Heart left ventricle (tissue), 13 donors: Measurements from ENCODE around the gene CTAGE9.

ENCODE experiments used
- CTCF ChIP-seq, 12 donors: fragments of 200-600 bp; sonication (generic) in 4 of 12; IDR thresholded peaks; one replicate each; pipeline versions ENCODE4 v1.5.0 to v1.8.0; 2018 to 2022; ENCODE audit warnings: antibody characterized with exemption in 12 of 12, mild to moderate bottlenecking in 5 of 12
- POLR2A ChIP-seq, 2 donors: fragments of 450-650 bp; IDR thresholded peaks; one replicate each; pipeline ENCODE4 v1.6.1; 2017; ENCODE audit warnings: antibody characterized with exemption in 2 of 2, mild to moderate bottlenecking in 2 of 2, moderate library complexity in 2 of 2
- donor health status: ischemic (EF 13 %, LVEDD 7.1; RV severe dilation, severe dysfunction).
- donor health status: DM: no; HTN: yes; CAD: no.
- donor health status: DM: no; HTN: no; CAD: no.
- donor health status: ischemic (EF 25% LVEDD 6.9; RV normal size, moderate dysfunction).
- donor health status: ischemic (EF 25% LVEDD 5.7; RV mildly dilated, moderate dysfunction).
- donor health status: ischemic (EF 35%, LVEDD 5.7; RV mildly dilated, moderate dysfunction).
- donor health status: nonischemic (EF 11% LVEDD 7.7; RV severe dilation, severe dysfunction).
- donor health status: DM: yes; HTN: yes; CAD: no.
- donor health status: PGD.
- donor health status: ischemic (EF 29% LVEDD 5.4; RV normal size, mild dysfunction).
- donor health status: nonischemic (EF 23%, LVEDD 6.1; RV moderate dilation, normal function).

- no peak for TF ChIP-seq CTCF (IDR thresholded peaks at IDR 0.05)
- TF ChIP-seq POLR2A (IDR thresholded peaks at IDR 0.05) = no peak
These were observed 23.8 kb downstream of the CTAGE9 start for GRCh38 chr6:131687022-131687421.
